Left ventricle myocardium inferior (tissue), 1 donor: Measurements from ENCODE around the gene GABBR2. TPM values are rescaled to one million over a fixed set of nuclear protein-coding genes. Genes with fewer than 3 reads are reported as not detected.

Experiments used
- DNase-seq: peaks from one replicate; pipeline ENCODE4 v3.0.0-alpha.2; 2020
- H3K27ac ChIP-seq: fragments of 200-600 bp; replicated peaks from 2 replicates; pipeline ENCODE4 v1.8.0; 2021
- H3K27me3 ChIP-seq: fragments of 200-600 bp; 2 replicates; pipeline ENCODE4 v1.8.0; 2021; ENCODE audit warnings: low read depth
- H3K36me3 ChIP-seq: fragments of 200-600 bp; 2 replicates; pipeline ENCODE4 v1.8.0; 2021
- H3K4me1 ChIP-seq: fragments of 200-600 bp; 2 replicates; pipeline ENCODE4 v1.8.0; 2021
- H3K4me3 ChIP-seq: fragments of 200-600 bp; 2 replicates; pipeline ENCODE4 v1.8.0; 2021; ENCODE audit warnings: mild to moderate bottlenecking, moderate library complexity
- H3K9me3 ChIP-seq: fragments of 200-600 bp; replicated peaks from 2 replicates; pipeline ENCODE4 v1.8.0; 2021
- CTCF ChIP-seq: fragments of 200-600 bp; IDR thresholded peaks from 2 replicates; pipeline ENCODE4 v1.8.0; 2021; ENCODE audit warnings: antibody characterized with exemption, mild to moderate bottlenecking, borderline replicate concordance
- intact Hi-C: fragments of 100-400 bp; cut with micrococcal nuclease; formaldehyde crosslinking; loops from one replicate; pipeline ENCODE4 v1.11.0; 2022
- total RNA-seq: library from RNA; stranded (reverse); fragmentation: NEBNext Ultra II Directional; extraction: Animal tissue kit (Norgen Biotek cat#: 25700); gene quantifications from one replicate; pipeline ENCODE4 v1.2.1, GENCODE V29; 2021
- donor health status: DM: no; HTN: yes; CAD: no; lungs with severe emphysema.

GABBR2 gene
- total RNA-seq, 1 donor from 2014 or later = 1.1 TPM

GRCh38 chr9:98701576-98701975 is 7.2 kb downstream of the GABBR2 start:
- Histone ChIP-seq H3K36me3 (no peaks in the 10 kb centered on the region), H3K9me3 (peaks cover 9% of the 10 kb centered on the region), H3K4me3 (no peak overlapping the region), H3K4me1 (peaks cover 3% of the 10 kb centered on the region), H3K27me3 (peaks cover 99% of the 10 kb centered on the region), H3K27ac (no peak overlapping the region)
- no peak for TF ChIP-seq CTCF
- no peak for DNase-seq
- intact Hi-C loops = no loop called here

- Histone ChIP-seq H3K4me3 (no peak overlapping the region), H3K27ac (no peak overlapping the region), H3K36me3 (no peaks in the 10 kb centered on the region), H3K9me3 (peaks cover 9% of the 10 kb centered on the region), H3K27me3 (peaks cover 99% of the 10 kb centered on the region), H3K4me1 (no peaks in the 10 kb centered on the region)
- intact Hi-C loops = no loop called here
- no peak for DNase-seq
- TF ChIP-seq CTCF = no peak
These were observed 7.9 kb downstream of the GABBR2 start for GRCh38 chr9:98700801-98701200.

- intact Hi-C loops = no loop called here
- no peak overlapping the region for H3K27ac ChIP-seq
- H3K4me3 ChIP-seq = no peak overlapping the region
- H3K4me1 ChIP-seq = no peaks in the 10 kb centered on the region
- H3K27me3 ChIP-seq = peaks cover 95% of the 10 kb centered on the region
- H3K36me3 ChIP-seq = no peaks in the 10 kb centered on the region
- no peak for DNase-seq
- TF ChIP-seq CTCF = no peak
- H3K9me3 ChIP-seq = peaks cover 9% of the 10 kb centered on the region
These were observed 9.9 kb downstream of the GABBR2 start for GRCh38 chr9:98698856-98699255.

GRCh38 chr9:98694943-98695342 is 13.8 kb downstream of the GABBR2 start:
- TF ChIP-seq CTCF = no peak
- H3K27ac ChIP-seq = no peak overlapping the region
- no peaks in the 10 kb centered on the region for H3K4me1 ChIP-seq
- intact Hi-C loops = no loop called here
- H3K36me3 ChIP-seq = no peaks in the 10 kb centered on the region
- peaks cover 69% of the 10 kb centered on the region for H3K27me3 ChIP-seq
- H3K9me3 ChIP-seq = no peaks in the 10 kb centered on the region
- no peak for DNase-seq
- H3K4me3 ChIP-seq = no peak overlapping the region

- peaks cover 44% of the 10 kb centered on the region for H3K27me3 ChIP-seq
- H3K4me3 ChIP-seq = no peak overlapping the region
- intact Hi-C loops = no loop called here
- TF ChIP-seq CTCF = no peak
- no peaks in the 10 kb centered on the region for H3K9me3 ChIP-seq
- H3K4me1 ChIP-seq = no peaks in the 10 kb centered on the region
- no peak overlapping the region for H3K27ac ChIP-seq
- DNase-seq = no peak
- H3K36me3 ChIP-seq = no peaks in the 10 kb centered on the region
These were observed 16.3 kb downstream of the GABBR2 start for GRCh38 chr9:98692392-98692791.

- no peaks in the 10 kb centered on the region for H3K9me3 ChIP-seq
- intact Hi-C loops = no loop called here
- H3K4me3 ChIP-seq = no peak overlapping the region
- TF ChIP-seq CTCF = no peak
- DNase-seq = no peak
- H3K36me3 ChIP-seq = no peaks in the 10 kb centered on the region
- peaks cover 39% of the 10 kb centered on the region for H3K27me3 ChIP-seq
- H3K27ac ChIP-seq = no peak overlapping the region
- no peaks in the 10 kb centered on the region for H3K4me1 ChIP-seq
These were observed 16.8 kb downstream of the GABBR2 start for GRCh38 chr9:98691890-98692289.
